HUES64 (cell line): ENCODE measurements around the gene PDE4B.

ENCODE experiments used
- H3K27ac ChIP-seq: 2 replicates; pipeline ENCODE4 v1.7.0; 2013; ENCODE audit warnings: low read depth, low read length, inconsistent platforms
- H3K27me3 ChIP-seq: 2 replicates; pipeline ENCODE4 v1.6.1; 2013; ENCODE audit warnings: mild to moderate bottlenecking, low read length; ENCODE audit not compliant: insufficient read depth
- H3K36me3 ChIP-seq: 2 replicates; pipeline ENCODE4 v1.6.1; 2013; ENCODE audit warnings: mild to moderate bottlenecking, low read length; ENCODE audit not compliant: insufficient read depth
- H3K4me1 ChIP-seq: 2 replicates; pipeline ENCODE4 v1.6.1; 2013; ENCODE audit warnings: mild to moderate bottlenecking, low read length, moderate library complexity; ENCODE audit not compliant: insufficient read depth
- H3K4me3 ChIP-seq: 2 replicates; pipeline ENCODE4 v1.5.1; 2013; ENCODE audit warnings: mild to moderate bottlenecking, low read length, moderate library complexity
- H3K9ac ChIP-seq: 2 replicates; pipeline ENCODE4 v1.6.1; 2013; ENCODE audit warnings: mild to moderate bottlenecking, low read depth, low read length
- H3K9me3 ChIP-seq: 2 replicates; pipeline ENCODE4 v1.6.1; 2013; ENCODE audit warnings: low read depth, low read length; ENCODE audit not compliant: insufficient read depth
- WGBS: fragments of 150-250, 120-280 bp; methylation state at CpG from one replicate; pipeline ENCODE4 v1.1.7; 2013; ENCODE audit warnings: missing lambda C conversion rate; 5-methylcytosine and 5-hydroxymethylcytosine counted together

PDE4B gene

GRCh38 chr1:66167267-66167666, 374.6 kb downstream of the PDE4B start:
- H3K9me3 ChIP-seq, result no peaks in the 10 kb centered on the region
- no peaks in the 10 kb centered on the region for H3K36me3 ChIP-seq
- no peak overlapping the region for H3K9ac ChIP-seq
- no peak overlapping the region for H3K27ac ChIP-seq
- no peaks in the 10 kb centered on the region for H3K27me3 ChIP-seq
- no peak overlapping the region for H3K4me3 ChIP-seq
- peaks cover 4% of the 10 kb centered on the region; the same call in 1 of the 2 replicates for H3K4me1 ChIP-seq

- Histone ChIP-seq H3K27me3 (no peaks in the 10 kb centered on the region), H3K4me3 (no peak overlapping the region), H3K9ac (no peak overlapping the region), H3K36me3 (no peaks in the 10 kb centered on the region), H3K4me1 (peaks cover 4% of the 10 kb centered on the region; the same call in 1 of the 2 replicates), H3K9me3 (no peaks in the 10 kb centered on the region), H3K27ac (no peak overlapping the region)
- 89% methylated on average over 5 of the region's 5 CpGs for WGBS
These were observed 375.8 kb downstream of the PDE4B start for GRCh38 chr1:66168467-66168887.

GRCh38 chr1:66168948-66169671, 376.4 kb downstream of the PDE4B start:
- Histone ChIP-seq H3K9ac (no peak overlapping the region), H3K9me3 (no peaks in the 10 kb centered on the region), H3K4me3 (no peak overlapping the region), H3K27me3 (no peaks in the 10 kb centered on the region), H3K4me1 (peaks cover 4% of the 10 kb centered on the region; the same call in 1 of the 2 replicates), H3K36me3 (no peaks in the 10 kb centered on the region), H3K27ac (no peak overlapping the region)
- 81% methylated on average over 6 of the region's 6 CpGs for WGBS

GRCh38 chr1:66172272-66172671, 379.6 kb downstream of the PDE4B start:
- Histone ChIP-seq H3K9ac (no peak overlapping the region), H3K4me1 (peaks cover 8% of the 10 kb centered on the region; the same call in 1 of the 2 replicates), H3K9me3 (no peaks in the 10 kb centered on the region), H3K27me3 (no peaks in the 10 kb centered on the region), H3K36me3 (no peaks in the 10 kb centered on the region), H3K4me3 (no peak overlapping the region), H3K27ac (no peak overlapping the region)
- 100% methylated on average over 1 of the region's 1 CpG for WGBS

GRCh38 chr1:66175098-66175497, 382.4 kb downstream of the PDE4B start:
- Histone ChIP-seq H3K9ac (no peak overlapping the region), H3K4me3 (no peak overlapping the region), H3K36me3 (no peaks in the 10 kb centered on the region), H3K9me3 (no peaks in the 10 kb centered on the region), H3K4me1 (peaks cover 4% of the 10 kb centered on the region; the same call in 1 of the 2 replicates), H3K27ac (no peak overlapping the region), H3K27me3 (no peaks in the 10 kb centered on the region)
- 100% methylated on average over 1 of the region's 1 CpG for WGBS

GRCh38 chr1:66175581-66175980, 382.9 kb downstream of the PDE4B start:
- Histone ChIP-seq H3K9me3 (no peaks in the 10 kb centered on the region), H3K27ac (no peak overlapping the region), H3K9ac (no peak overlapping the region), H3K4me3 (no peak overlapping the region), H3K4me1 (peaks cover 4% of the 10 kb centered on the region; the same call in 1 of the 2 replicates), H3K36me3 (no peaks in the 10 kb centered on the region), H3K27me3 (no peaks in the 10 kb centered on the region)
- WGBS, result 92% methylated on average over 2 of the region's 2 CpGs

GRCh38 chr1:66176012-66176715, 383.5 kb downstream of the PDE4B start:
- H3K27ac ChIP-seq, result no peak overlapping the region
- H3K4me1 ChIP-seq, result peaks cover 4% of the 10 kb centered on the region; the same call in 1 of the 2 replicates
- no peak overlapping the region for H3K4me3 ChIP-seq
- no peaks in the 10 kb centered on the region for H3K36me3 ChIP-seq
- no peaks in the 10 kb centered on the region for H3K27me3 ChIP-seq
- WGBS, result 45% methylated on average over 5 of the region's 5 CpGs
- H3K9me3 ChIP-seq, result no peaks in the 10 kb centered on the region
- H3K9ac ChIP-seq, result no peak overlapping the region

GRCh38 chr1:66176832-66177231, 384.1 kb downstream of the PDE4B start:
- WGBS, result 60% methylated on average over 1 of the region's 1 CpG
- Histone ChIP-seq H3K27me3 (no peaks in the 10 kb centered on the region), H3K4me1 (peaks cover 4% of the 10 kb centered on the region; the same call in 1 of the 2 replicates), H3K4me3 (no peak overlapping the region), H3K9ac (no peak overlapping the region), H3K27ac (no peak overlapping the region), H3K36me3 (no peaks in the 10 kb centered on the region), H3K9me3 (no peaks in the 10 kb centered on the region)

- H3K4me1 ChIP-seq, result peaks cover 4% of the 10 kb centered on the region; the same call in 1 of the 2 replicates
- no peak overlapping the region for H3K9ac ChIP-seq
- H3K9me3 ChIP-seq, result no peaks in the 10 kb centered on the region
- H3K36me3 ChIP-seq, result no peaks in the 10 kb centered on the region
- H3K27me3 ChIP-seq, result no peaks in the 10 kb centered on the region
- H3K27ac ChIP-seq, result no peak overlapping the region
- no peak overlapping the region for H3K4me3 ChIP-seq
- WGBS, result 96% methylated on average over 2 of the region's 2 CpGs
These were observed 384.8 kb downstream of the PDE4B start for GRCh38 chr1:66177510-66177909.

- no peak overlapping the region for H3K9ac ChIP-seq
- H3K4me3 ChIP-seq, result no peak overlapping the region
- 92% methylated on average over 3 of the region's 4 CpGs for WGBS
- H3K27ac ChIP-seq, result no peak overlapping the region
- H3K4me1 ChIP-seq, result no peaks in the 10 kb centered on the region
- no peaks in the 10 kb centered on the region for H3K27me3 ChIP-seq
- H3K36me3 ChIP-seq, result no peaks in the 10 kb centered on the region
- no peaks in the 10 kb centered on the region for H3K9me3 ChIP-seq
These were observed 389.3 kb downstream of the PDE4B start for GRCh38 chr1:66182026-66182425.

- Histone ChIP-seq H3K36me3 (no peaks in the 10 kb centered on the region), H3K4me3 (no peak overlapping the region), H3K4me1 (no peaks in the 10 kb centered on the region), H3K27ac (no peak overlapping the region), H3K27me3 (no peaks in the 10 kb centered on the region), H3K9ac (no peak overlapping the region), H3K9me3 (no peaks in the 10 kb centered on the region)
- 95% methylated on average over 3 of the region's 3 CpGs for WGBS
These were observed 390.0 kb downstream of the PDE4B start for GRCh38 chr1:66182551-66183178.
